ENCODE data around the gene SUB1.
"Not testable (repeated sequence)": the region's sequence is repeated elsewhere in the genome, so short reads cannot be mapped to it uniquely, and the experiment has no call there.

SUB1 gene

GRCh38 chr5:32604800-32605765 is 19.7 kb downstream of the SUB1 start:
- Mint-ChIP-seq H3K4me1 (peaks cover 29% of the 10 kb centered on the region), H3K9me3 (no peaks in the 10 kb centered on the region), H3K36me3 (peaks cover 8% of the 10 kb centered on the region), H3K27me3 (no peaks in the 10 kb centered on the region), H3K4me3 (no peak overlapping the region), H3K27ac (peak overlapping the region; percentile 36)

- H3K9me3 Mint-ChIP-seq, result no peaks in the 10 kb centered on the region
Measured at GRCh38 chr5:32605766-32606152, 20.4 kb downstream of the SUB1 start.

GRCh38 chr5:32612134-32612888 is 27.0 kb downstream of the SUB1 start:
- Mint-ChIP-seq H3K4me1 (peaks cover 13% of the 10 kb centered on the region), H3K36me3 (no peaks in the 10 kb centered on the region), H3K27ac (no peak overlapping the region), H3K27me3 (no peaks in the 10 kb centered on the region), H3K9me3 (no peaks in the 10 kb centered on the region), H3K4me3 (no peak overlapping the region)

More at GRCh38 chr5:32605766-32606152, 20.4 kb downstream of the SUB1 start:
- Mint-ChIP-seq H3K36me3 (peaks cover 8% of the 10 kb centered on the region), H3K27ac (peak overlapping the region; percentile 81), H3K27me3 (no peaks in the 10 kb centered on the region), H3K4me1 (peaks cover 28% of the 10 kb centered on the region), H3K4me3 (no peak overlapping the region)

GRCh38 chr5:32613050-32613672 is 27.8 kb downstream of the SUB1 start:
- Mint-ChIP-seq H3K4me3 (no peak overlapping the region), H3K9me3 (no peaks in the 10 kb centered on the region), H3K27ac (no peak overlapping the region), H3K27me3 (no peaks in the 10 kb centered on the region), H3K36me3 (no peaks in the 10 kb centered on the region), H3K4me1 (peaks cover 13% of the 10 kb centered on the region)

- no peaks in the 10 kb centered on the region for H3K9me3 Mint-ChIP-seq
- peaks cover 13% of the 10 kb centered on the region for H3K4me1 Mint-ChIP-seq
- no peaks in the 10 kb centered on the region for H3K27me3 Mint-ChIP-seq
- H3K36me3 Mint-ChIP-seq, result no peaks in the 10 kb centered on the region
- peak overlapping the region; percentile 36 for H3K27ac Mint-ChIP-seq
- H3K4me3 Mint-ChIP-seq, result no peak overlapping the region
Measured at GRCh38 chr5:32615236-32615635, 29.9 kb downstream of the SUB1 start.

- Mint-ChIP-seq H3K4me3 (no peak overlapping the region), H3K9me3 (no peaks in the 10 kb centered on the region), H3K27ac (no peak overlapping the region), H3K27me3 (no peaks in the 10 kb centered on the region), H3K4me1 (no peaks in the 10 kb centered on the region), H3K36me3 (no peaks in the 10 kb centered on the region)
Measured at GRCh38 chr5:32618962-32619361, 33.6 kb downstream of the SUB1 start.

- H3K9me3 Mint-ChIP-seq, result no peaks in the 10 kb centered on the region
- H3K27me3 Mint-ChIP-seq, result no peaks in the 10 kb centered on the region
- H3K36me3 Mint-ChIP-seq, result no peaks in the 10 kb centered on the region
- no peak overlapping the region for H3K27ac Mint-ChIP-seq
- H3K4me1 Mint-ChIP-seq, result no peaks in the 10 kb centered on the region
- H3K4me3 Mint-ChIP-seq, result no peak overlapping the region
Measured at GRCh38 chr5:32621256-32621655, 35.9 kb downstream of the SUB1 start.

GRCh38 chr5:32625106-32625505 is 39.7 kb downstream of the SUB1 start:
- Mint-ChIP-seq H3K27me3 (peaks cover 2% of the 10 kb centered on the region), H3K27ac (no peak overlapping the region), H3K4me1 (no peaks in the 10 kb centered on the region), H3K4me3 (no peak overlapping the region), H3K36me3 (no peaks in the 10 kb centered on the region), H3K9me3 (no peaks in the 10 kb centered on the region)

- Mint-ChIP-seq H3K9me3 (no peaks in the 10 kb centered on the region), H3K27ac (no peak overlapping the region), H3K4me3 (no peak overlapping the region), H3K27me3 (peaks cover 2% of the 10 kb centered on the region), H3K4me1 (no peaks in the 10 kb centered on the region), H3K36me3 (no peaks in the 10 kb centered on the region)
Measured at GRCh38 chr5:32625547-32625946, 40.2 kb downstream of the SUB1 start.

GRCh38 chr5:32627219-32627870 is 42.0 kb downstream of the SUB1 start:
- H3K4me3 Mint-ChIP-seq, result no peak overlapping the region
- H3K27ac Mint-ChIP-seq, result no peak overlapping the region
- H3K36me3 Mint-ChIP-seq, result no peaks in the 10 kb centered on the region
- H3K9me3 Mint-ChIP-seq, result no peaks in the 10 kb centered on the region
- H3K4me1 Mint-ChIP-seq, result no peaks in the 10 kb centered on the region
- peaks cover 2% of the 10 kb centered on the region for H3K27me3 Mint-ChIP-seq

GRCh38 chr5:32628049-32628844 is 42.9 kb downstream of the SUB1 start:
- no peaks in the 10 kb centered on the region for H3K36me3 Mint-ChIP-seq
- H3K4me3 Mint-ChIP-seq, result no peak overlapping the region
- peaks cover 2% of the 10 kb centered on the region for H3K27me3 Mint-ChIP-seq
- H3K9me3 Mint-ChIP-seq, result no peaks in the 10 kb centered on the region
- no peak overlapping the region for H3K27ac Mint-ChIP-seq
- H3K4me1 Mint-ChIP-seq, result no peaks in the 10 kb centered on the region

GRCh38 chr5:32630867-32631491 is 45.6 kb downstream of the SUB1 start:
- Mint-ChIP-seq H3K9me3 (no peaks in the 10 kb centered on the region), H3K4me3 (no peak overlapping the region), H3K27ac (no peak overlapping the region), H3K27me3 (peaks cover 2% of the 10 kb centered on the region), H3K36me3 (no peaks in the 10 kb centered on the region), H3K4me1 (no peaks in the 10 kb centered on the region)

GRCh38 chr5:32633017-32633416 is 47.7 kb downstream of the SUB1 start:
- not testable (repeated sequence) for H3K9me3 Mint-ChIP-seq, H3K4me3 Mint-ChIP-seq, H3K27me3 Mint-ChIP-seq, H3K36me3 Mint-ChIP-seq, H3K4me1 Mint-ChIP-seq, H3K27ac Mint-ChIP-seq

GRCh38 chr5:32638309-32638708 is 53.0 kb downstream of the SUB1 start:
- Mint-ChIP-seq H3K4me1 (no peaks in the 10 kb centered on the region), H3K36me3 (no peaks in the 10 kb centered on the region), H3K27me3 (no peaks in the 10 kb centered on the region), H3K9me3 (no peaks in the 10 kb centered on the region), H3K4me3 (no peak overlapping the region), H3K27ac (no peak overlapping the region)

Measured in activated naive CD4-positive, alpha-beta T cell treated with anti-CD3 and anti-CD28 coated beads, Interleukin-2, amount 50 U/mL, for 24 hours (primary cell).